ENCODE measurements around the gene GALM.

DNA sequence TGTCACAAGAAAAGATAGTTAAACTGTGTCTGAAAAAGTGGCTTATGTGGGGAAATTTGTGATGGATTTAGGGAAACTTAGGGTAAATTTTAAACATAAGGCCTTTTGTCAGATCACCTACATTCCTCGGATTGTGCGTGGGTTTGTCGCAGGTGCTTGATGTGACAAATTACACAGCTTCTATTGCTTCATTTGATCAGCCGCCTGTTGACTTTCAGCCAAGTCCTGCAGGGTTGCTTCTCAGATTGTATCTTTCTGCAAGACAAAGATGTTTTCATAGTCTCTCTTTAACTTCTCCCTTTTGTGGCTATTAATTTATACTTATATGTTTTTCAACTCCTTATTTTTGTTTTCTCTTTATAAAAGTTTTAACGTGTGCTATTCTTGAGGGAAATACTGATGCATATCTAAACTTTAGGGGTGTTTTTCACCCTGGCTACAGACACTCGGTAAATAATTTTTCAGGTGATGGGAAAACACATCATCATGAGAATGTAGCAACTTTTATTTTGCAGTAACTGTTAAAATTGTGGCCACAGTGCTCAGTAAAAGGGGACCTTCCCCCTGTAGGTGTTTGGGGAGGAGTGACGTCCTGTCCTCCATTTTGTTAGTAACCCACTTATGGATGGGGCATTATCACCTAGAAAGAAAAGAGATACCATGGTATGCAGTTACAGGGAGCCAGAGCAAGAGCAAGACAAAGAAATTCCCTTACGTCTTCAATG lies 31.4 kb downstream of the GALM start:
- TF ChIP-seq, protein P1, sequence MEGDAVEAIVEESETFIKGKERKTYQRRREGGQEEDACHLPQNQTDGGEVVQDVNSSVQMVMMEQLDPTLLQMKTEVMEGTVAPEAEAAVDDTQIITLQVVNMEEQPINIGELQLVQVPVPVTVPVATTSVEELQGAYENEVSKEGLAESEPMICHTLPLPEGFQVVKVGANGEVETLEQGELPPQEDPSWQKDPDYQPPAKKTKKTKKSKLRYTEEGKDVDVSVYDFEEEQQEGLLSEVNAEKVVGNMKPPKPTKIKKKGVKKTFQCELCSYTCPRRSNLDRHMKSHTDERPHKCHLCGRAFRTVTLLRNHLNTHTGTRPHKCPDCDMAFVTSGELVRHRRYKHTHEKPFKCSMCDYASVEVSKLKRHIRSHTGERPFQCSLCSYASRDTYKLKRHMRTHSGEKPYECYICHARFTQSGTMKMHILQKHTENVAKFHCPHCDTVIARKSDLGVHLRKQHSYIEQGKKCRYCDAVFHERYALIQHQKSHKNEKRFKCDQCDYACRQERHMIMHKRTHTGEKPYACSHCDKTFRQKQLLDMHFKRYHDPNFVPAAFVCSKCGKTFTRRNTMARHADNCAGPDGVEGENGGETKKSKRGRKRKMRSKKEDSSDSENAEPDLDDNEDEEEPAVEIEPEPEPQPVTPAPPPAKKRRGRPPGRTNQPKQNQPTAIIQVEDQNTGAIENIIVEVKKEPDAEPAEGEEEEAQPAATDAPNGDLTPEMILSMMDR (conservative IDR thresholded peaks at IDR 0.05 in 1 of 2, IDR thresholded peaks at IDR 0.05 in 1 of 2; ENCODE audit: low read depth in 1 of 2, low read length in 2 of 2) = no peak
- TF ChIP-seq EZH2 (IDR thresholded peaks at IDR 0.05; ENCODE audit: low read length, missing control alignments) = no peak
